Spleen (tissue), 7 donors: ENCODE data around the gene LDB2.

Source experiments
- CTCF ChIP-seq, 11 experiments: fragments of 200-600 bp in 7 of 11; fragments of 450-650 bp in 4 of 11; sonication (generic) in 4 of 11; IDR thresholded peaks in 8 of 11; conservative IDR thresholded peaks in 3 of 11; 1 replicate in 7 of 11; 2 replicates in 4 of 11; pipeline versions ENCODE4 v1.4.0 to v1.8.0; 2016 to 2021; ENCODE audit warnings: antibody characterized with exemption in 11 of 11, inconsistent platforms in 4 of 11, mild to moderate bottlenecking in 1 of 11
- POLR2A ChIP-seq, 3 donors: fragments of 450-650 bp; IDR thresholded peaks; one replicate each; pipeline ENCODE4 v1.5.1; 2017; ENCODE audit warnings: antibody characterized with exemption in 3 of 3, mild to moderate bottlenecking in 1 of 3
- donor health status: DM: no; HTN: no; CAD: no; lungs with moderate emphysema.
- donor health status: DM: no; HTN: no; CAD: no.
- donor health status: DM: no; HTN: no; CAD: no.

GRCh38 chr4:16694884-16695276, 203.6 kb downstream of the LDB2 start:
- no peak for TF ChIP-seq CTCF (IDR thresholded peaks at IDR 0.05 in 8 of 11, conservative IDR thresholded peaks at IDR 0.05 in 3 of 11)
- TF ChIP-seq POLR2A (IDR thresholded peaks at IDR 0.05) = no peak
